Amniotic stem cell (primary cell): ENCODE data around the gene SLC25A44.
"Not testable (repeated sequence)": the region's sequence is repeated elsewhere in the genome, so short reads cannot be mapped to it uniquely, and the experiment has no call there.

Source experiments
- DNase-seq: peaks from one replicate; lab custom pipeline; 2025; lab: John Stamatoyannopoulos, UW

Gene SLC25A44

GRCh38 chr1:156163712-156164111 is 30.2 kb upstream of the SLC25A44 start:
- DNase-seq: no peak

GRCh38 chr1:156164125-156164831 is 29.6 kb upstream of the SLC25A44 start:
- DNase-seq: no peak

GRCh38 chr1:156165083-156165482 is 28.8 kb upstream of the SLC25A44 start:
- DNase-seq: no peak

- no peak for DNase-seq
Observed at GRCh38 chr1:156167536-156167935, 26.4 kb upstream of the SLC25A44 start.

GRCh38 chr1:156172696-156173470 is 21.0 kb upstream of the SLC25A44 start:
- DNase-seq: no peak

- DNase-seq: no peak
Observed at GRCh38 chr1:156176610-156177210, 17.2 kb upstream of the SLC25A44 start.

- no peak for DNase-seq
Observed at GRCh38 chr1:156177919-156178654, 15.8 kb upstream of the SLC25A44 start.

- DNase-seq: no peak
Observed at GRCh38 chr1:156180471-156180870, 13.4 kb upstream of the SLC25A44 start.

GRCh38 chr1:156181391-156181924 is 12.4 kb upstream of the SLC25A44 start:
- not testable (repeated sequence) for DNase-seq

GRCh38 chr1:156182010-156182779 is 11.7 kb upstream of the SLC25A44 start:
- DNase-seq: not testable (repeated sequence)

- not testable (repeated sequence) for DNase-seq
Observed at GRCh38 chr1:156186347-156187177, 7.3 kb upstream of the SLC25A44 start.

GRCh38 chr1:156190265-156190664 is 3.6 kb upstream of the SLC25A44 start:
- DNase-seq: not testable (repeated sequence)

GRCh38 chr1:156191292-156191964 is 2.5 kb upstream of the SLC25A44 start:
- DNase-seq: no peak

- no peak for DNase-seq
Observed at GRCh38 chr1:156193208-156193487, 756 bp upstream of the SLC25A44 start.

GRCh38 chr1:156194300-156194652 is 372 bp downstream of the SLC25A44 start:
- DNase-seq: no peak

- no peak for DNase-seq
Observed at GRCh38 chr1:156195853-156196252, 1.9 kb downstream of the SLC25A44 start.

GRCh38 chr1:156196445-156196844 is 2.5 kb downstream of the SLC25A44 start:
- no peak for DNase-seq

- no peak for DNase-seq
Observed at GRCh38 chr1:156198831-156199349, 5.0 kb downstream of the SLC25A44 start.

GRCh38 chr1:156200044-156200443 is 6.1 kb downstream of the SLC25A44 start:
- DNase-seq: no peak

GRCh38 chr1:156203331-156203730 is 9.4 kb downstream of the SLC25A44 start:
- peak; percentile 20 for DNase-seq
